AG08395 (cell line): ENCODE measurements around the gene IRF1.

Experiments used
- DNase-seq: peaks from one replicate; pipeline ENCODE4 v3.0.0; 2012; ENCODE audit warnings: mixed read lengths, low spot score

IRF1 gene

GRCh38 chr5:132474131-132474723, 16.3 kb downstream of the IRF1 start:
- DNase-seq: no peak

GRCh38 chr5:132473668-132474067, 16.9 kb downstream of the IRF1 start:
- no peak for DNase-seq

- DNase-seq: no peak
Measured at GRCh38 chr5:132473019-132473531, 17.5 kb downstream of the IRF1 start.

DNA sequence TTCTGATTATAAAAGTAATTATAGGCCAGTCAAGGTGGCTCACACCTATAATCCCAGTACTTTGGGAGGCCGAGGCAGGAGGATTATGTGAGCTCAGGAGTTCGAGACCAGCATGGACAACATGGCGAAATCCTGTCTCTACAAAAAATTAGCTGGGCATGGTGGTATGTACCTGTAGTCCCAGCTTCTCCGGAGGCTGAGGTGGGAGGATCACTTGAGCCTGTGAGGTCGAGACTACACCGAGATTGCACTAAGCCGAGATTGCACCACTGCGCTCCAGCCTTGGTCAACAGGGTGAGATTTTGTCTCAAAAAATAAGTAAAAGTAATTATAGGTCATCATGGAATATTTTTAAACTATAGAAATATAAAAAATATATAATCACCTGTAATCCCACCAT, 18.1 kb downstream of the IRF1 start:
- no peak for DNase-seq

GRCh38 chr5:132471944-132472343, 18.6 kb downstream of the IRF1 start:
- DNase-seq: no peak

DNA sequence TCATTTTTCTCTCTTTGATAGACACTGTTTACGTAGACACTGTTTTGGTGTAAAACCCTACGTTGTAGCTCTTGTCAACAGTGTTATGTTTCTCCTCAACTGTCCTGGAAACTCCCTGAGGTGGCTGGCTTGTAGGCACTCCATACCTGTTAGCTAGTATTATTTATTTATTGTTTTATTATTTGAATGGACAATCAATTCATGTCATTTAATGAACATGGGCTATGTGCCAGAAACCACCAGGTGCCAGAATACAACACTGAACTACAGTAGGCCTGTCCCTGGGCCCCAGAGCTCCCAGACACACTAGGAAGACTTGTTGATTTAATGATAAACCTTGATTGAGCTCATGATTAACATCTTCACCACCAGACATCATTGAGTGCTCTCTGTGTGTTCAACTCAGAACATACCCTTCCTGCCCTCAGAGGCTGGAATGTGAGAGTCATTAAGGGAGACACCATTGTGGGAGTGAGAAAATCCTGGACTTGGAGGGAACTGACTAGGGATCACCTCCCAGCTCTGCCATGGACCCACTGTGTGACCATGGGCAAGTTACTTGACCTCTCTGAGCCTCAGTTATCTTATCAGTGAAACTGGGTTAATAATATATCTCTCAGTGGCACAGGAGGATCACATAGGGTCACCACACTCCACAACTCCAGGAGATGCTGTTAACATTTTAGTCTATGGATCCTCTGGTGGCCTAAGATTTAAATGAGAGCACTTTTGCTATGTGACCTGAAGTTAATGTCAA, 19.2 kb downstream of the IRF1 start:
- no peak for DNase-seq

- DNase-seq: no peak
Measured at GRCh38 chr5:132470596-132470995, 20.0 kb downstream of the IRF1 start.

DNA sequence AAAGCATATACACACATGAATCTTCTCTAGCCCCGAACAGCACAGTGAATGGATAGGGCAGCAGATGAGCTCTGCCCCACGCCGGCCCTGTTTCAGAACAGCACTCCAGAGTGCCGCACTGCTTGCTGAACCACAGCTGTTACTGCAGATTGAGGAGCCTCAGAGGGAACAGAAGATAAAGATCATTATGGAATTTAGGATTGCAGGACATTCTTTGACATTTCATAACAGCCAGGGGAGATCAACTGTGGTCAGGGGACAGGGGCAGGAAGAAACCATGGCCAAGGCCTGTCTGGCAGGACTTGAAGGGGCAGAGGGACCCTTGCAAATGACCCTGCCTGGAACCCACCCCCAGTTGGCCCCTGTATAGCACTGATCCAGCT, 20.6 kb downstream of the IRF1 start:
- DNase-seq: no peak

DNA sequence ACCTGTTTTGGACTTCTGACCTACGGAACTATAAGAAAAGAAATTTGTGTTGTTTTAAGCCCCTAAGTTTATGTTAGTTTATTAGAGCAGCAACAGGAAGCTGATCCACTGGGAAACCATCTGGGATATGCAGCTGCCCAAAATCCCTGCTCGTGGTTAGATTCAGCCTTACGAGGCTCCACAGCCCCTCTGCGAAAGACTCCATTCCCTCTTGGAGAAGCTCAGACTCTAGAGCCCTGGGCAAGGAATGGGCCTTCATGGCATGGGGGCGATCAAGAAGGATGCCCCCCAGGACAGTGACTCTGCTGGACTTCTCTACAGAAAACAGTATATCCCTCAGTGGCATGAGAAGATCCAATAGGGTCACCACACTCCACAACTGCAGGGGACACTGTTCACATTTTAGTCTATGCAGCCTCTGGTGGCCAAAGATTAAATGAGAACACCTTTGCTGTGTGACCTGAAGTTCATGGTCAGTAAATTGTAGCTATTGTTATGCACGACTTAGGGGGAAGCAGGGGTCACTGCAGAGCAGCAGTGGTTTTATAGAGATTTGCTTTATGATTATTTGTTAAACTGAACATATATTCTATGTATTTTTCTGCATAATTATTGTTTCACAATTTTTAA, 21.1 kb downstream of the IRF1 start:
- DNase-seq: no peak

DNA sequence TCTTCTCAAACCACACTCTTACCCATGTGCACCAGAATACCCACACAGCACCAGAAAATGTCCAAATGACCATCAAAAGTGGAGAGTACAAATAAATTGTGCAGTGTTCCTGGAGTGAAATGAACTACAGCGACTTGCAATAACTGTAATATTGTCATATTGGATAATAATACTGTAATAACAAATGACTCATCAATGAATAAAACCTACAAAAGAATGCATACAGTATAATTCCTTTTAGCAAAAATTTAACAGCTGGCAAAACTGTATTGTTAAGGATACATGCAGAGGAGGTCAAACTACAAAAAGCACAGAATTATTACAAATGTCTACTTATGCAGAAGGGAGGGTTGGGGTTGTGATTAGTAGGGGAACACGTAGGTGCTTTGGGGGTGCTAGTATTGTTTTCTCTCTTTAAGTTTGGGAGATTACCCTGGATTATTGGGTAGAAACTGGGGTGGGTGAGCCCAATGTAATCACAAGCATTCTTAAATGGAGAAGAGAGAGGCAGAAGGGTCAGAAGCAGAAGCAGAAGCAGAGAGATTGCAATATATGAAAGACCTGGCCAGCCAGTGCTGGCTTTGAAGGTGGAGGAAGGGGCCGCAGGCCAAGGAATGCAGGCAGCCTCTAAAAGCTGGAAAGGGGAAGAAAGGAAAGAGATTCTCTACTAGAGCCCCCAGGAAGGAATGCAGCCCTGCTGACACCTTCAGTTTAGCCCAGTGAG, 21.8 kb downstream of the IRF1 start:
- no peak for DNase-seq

GRCh38 chr5:132467287-132467984, 23.1 kb downstream of the IRF1 start:
- no peak for DNase-seq

DNA sequence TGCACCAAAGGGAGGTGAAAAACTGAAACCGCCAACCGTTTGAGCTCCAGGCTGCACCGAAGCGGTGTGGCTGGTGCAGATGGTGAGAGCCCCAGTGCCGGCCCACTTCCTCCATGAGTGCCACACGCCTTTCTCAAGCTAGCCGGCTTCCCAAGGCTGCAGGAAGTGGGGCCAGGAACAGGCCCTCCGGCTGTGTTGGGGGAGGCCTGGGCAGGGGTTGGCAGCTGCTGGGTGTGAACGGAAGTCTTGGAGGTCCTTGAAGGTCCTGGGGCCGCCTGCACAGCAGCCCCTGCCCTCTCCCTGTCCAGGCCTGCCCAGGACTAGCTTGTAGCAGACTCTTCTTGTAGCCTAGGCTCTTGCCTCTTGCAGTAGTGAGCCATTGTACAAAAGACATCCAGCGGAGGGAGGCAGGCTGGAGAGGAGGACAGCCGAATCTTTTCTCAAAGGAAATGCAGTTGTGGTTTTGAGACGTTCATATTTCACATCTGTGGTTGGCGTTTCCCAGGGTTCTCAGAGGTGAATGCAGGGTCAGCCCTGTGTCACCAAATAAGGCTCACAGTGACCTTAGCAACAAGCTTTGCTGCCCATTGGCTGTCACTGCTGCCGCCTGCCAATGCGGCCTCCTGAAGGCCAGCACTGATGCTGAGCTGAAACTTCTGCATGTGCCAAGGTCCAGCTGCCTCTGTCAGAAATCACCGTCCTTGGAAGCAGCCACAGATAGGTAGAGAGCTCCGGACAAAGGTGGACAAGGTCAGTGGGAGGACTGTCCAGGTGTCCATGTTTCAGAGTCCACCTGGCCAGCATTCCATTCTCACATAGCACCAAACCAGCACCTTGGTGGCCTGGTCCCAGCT, 23.9 kb downstream of the IRF1 start:
- peak; percentile 52 for DNase-seq

GRCh38 chr5:132465059-132465707, 25.4 kb downstream of the IRF1 start:
- no peak for DNase-seq

- no peak for DNase-seq
Measured at GRCh38 chr5:132464156-132464939, 26.2 kb downstream of the IRF1 start.

GRCh38 chr5:132463811-132464155, 26.8 kb downstream of the IRF1 start:
- no peak for DNase-seq

DNA sequence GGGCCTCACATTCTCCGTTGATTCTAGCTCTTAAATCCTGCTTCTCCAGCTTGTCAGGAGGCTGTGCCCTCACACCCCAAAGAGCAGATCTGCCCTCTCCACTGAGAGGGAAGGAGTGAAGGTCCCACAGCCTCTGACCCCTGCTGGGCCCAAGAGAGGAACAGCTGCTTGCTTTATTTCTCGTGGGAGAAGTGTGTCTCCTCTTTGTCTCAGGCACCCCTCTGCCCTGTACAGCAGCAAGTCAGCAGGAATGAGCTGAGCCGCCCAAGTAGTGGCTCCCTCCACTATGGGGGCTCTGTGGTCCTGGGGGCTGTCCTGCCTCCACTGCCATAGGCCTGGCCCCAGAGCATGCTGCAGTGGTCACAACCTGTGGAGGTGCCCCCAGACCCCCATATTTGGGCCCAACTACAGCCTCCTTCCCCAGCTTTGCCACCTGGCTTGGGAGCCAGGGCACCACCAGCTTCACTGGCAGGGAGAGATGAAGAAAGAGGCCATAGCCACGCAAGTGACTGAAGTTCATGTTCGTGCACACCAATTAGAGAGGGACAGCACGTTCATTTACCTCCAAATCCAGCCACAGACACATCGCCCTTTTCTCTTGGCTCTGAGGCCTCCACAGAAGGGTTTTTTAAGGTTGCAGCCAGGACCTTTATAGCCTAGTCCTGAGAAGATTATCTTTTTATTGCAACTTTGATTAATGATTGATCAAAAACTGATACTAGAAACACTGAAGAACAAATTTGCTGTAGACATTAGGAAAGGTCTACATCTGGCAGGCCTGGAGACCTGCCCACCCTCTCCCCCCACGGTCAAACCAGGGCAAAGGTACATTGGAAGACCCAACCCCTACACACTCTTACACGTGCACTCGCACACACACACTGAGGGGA, 27.5 kb downstream of the IRF1 start:
- DNase-seq: no peak

- no peak for DNase-seq
Measured at GRCh38 chr5:132462333-132462732, 28.2 kb downstream of the IRF1 start.

DNA sequence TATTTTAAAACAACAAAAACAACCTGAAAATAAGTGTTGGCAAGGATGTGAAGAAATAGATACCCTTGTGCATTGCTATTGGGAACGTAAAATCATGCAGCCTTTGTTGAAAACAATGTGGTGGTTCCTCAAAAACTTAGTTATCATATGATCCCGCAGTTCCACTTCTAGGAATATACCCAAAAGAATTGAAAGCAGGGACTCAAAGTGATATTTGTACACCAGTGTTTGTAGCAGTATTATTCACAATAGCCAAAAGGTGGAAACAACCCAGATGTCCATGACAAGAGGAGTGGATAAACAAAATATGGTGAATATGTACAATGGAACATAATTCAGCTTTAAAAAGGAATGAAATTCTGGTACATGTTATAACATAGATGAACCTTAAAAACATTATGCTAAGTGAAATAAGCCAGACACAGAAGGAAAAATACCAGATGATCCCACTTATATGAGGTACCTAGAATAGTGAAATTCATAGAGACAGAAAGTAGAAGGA, 29.0 kb downstream of the IRF1 start:
- DNase-seq: no peak
